Kidney (tissue), 14 donors: ENCODE results near the gene LDB3. TPM values are rescaled to one million over a fixed set of nuclear protein-coding genes. Genes with fewer than 3 reads are reported as not detected.

ENCODE experiments used
- DNase-seq, 5 donors: peaks; one replicate each; pipeline ENCODE4 v3.0.0-alpha.2; 2013 to 2020
- FAIRE-seq: peaks from 2 replicates; lab custom pipeline; 2012; peaks lifted over from hg19 to GRCh38; lab: Jason Lieb, UNC
- H3K27ac ChIP-seq, 2 donors: one replicate each; pipeline ENCODE4 v1.7.0; 2013; ENCODE audit warnings: low read depth in 2 of 2, low read length in 2 of 2, inconsistent platforms in 1 of 2
- H3K27me3 ChIP-seq: one replicate; pipeline ENCODE4 v1.7.1; 2013; ENCODE audit warnings: low read length, inconsistent platforms; ENCODE audit not compliant: control insufficient read depth, insufficient read depth
- H3K36me3 ChIP-seq, 3 donors: one replicate each; pipeline versions ENCODE4 v1.7.0 to v1.7.1; 2013; ENCODE audit warnings: low read length in 3 of 3, control low read depth in 1 of 3, inconsistent platforms in 1 of 3; ENCODE audit not compliant: insufficient read depth in 3 of 3, control insufficient read depth in 2 of 3
- H3K4me1 ChIP-seq, 3 donors: one replicate each; pipeline versions ENCODE4 v1.7.0 to v1.7.1; 2013; ENCODE audit warnings: low read length in 3 of 3, inconsistent platforms in 1 of 3, low read depth in 1 of 3; ENCODE audit not compliant: control insufficient read depth in 2 of 3, insufficient read depth in 2 of 3
- H3K4me3 ChIP-seq, 3 donors: one replicate each; pipeline versions ENCODE4 v1.7.0 to v1.8.1; 2013; ENCODE audit warnings: low read length in 3 of 3, control low read depth in 1 of 3, inconsistent platforms in 1 of 3
- H3K9ac ChIP-seq, 3 donors: one replicate each; pipeline versions ENCODE4 v1.7.0 to v1.7.1; 2013; ENCODE audit warnings: low read length in 3 of 3, control low read depth in 1 of 3, inconsistent platforms in 1 of 3
- H3K9me3 ChIP-seq, 3 donors: one replicate each; pipeline versions ENCODE4 v1.7.0 to v1.7.1; 2013; ENCODE audit warnings: low read length in 3 of 3, control low read depth in 1 of 3, inconsistent platforms in 1 of 3; ENCODE audit not compliant: control insufficient read depth in 2 of 3, insufficient read depth in 1 of 3
- CTCF ChIP-seq: IDR thresholded peaks from 3 replicates; pipeline ENCODE4 v1.5.1; 2012; ENCODE audit warnings: mild to moderate bottlenecking, moderate library complexity, borderline replicate concordance; ENCODE audit not compliant: insufficient read depth; ENCODE audit errors: extremely low read depth
- intact Hi-C: fragments of 100-400 bp; cut with DNase I; formaldehyde crosslinking; loops from one replicate; pipeline ENCODE4 v1.11.1; 2022
- polyA plus RNA-seq: library from polyadenylated mRNA; stranded (reverse); fragments of 350-450 nt; fragmentation: Illumina TruSeq; extraction: RNeasy Lipid Tissue Mini Kit (QIAGEN cat#74804); gene quantifications from one replicate; pipeline ENCODE4 v1.2.3, GENCODE V29; 2014; ENCODE audit warnings: low read depth, low replicate concordance; ENCODE audit not compliant: insufficient read depth
- total RNA-seq: library from RNA; stranded (reverse); fragmentation: NEBNext Ultra II Directional; extraction: Animal tissue kit (Norgen Biotek cat#: 25700); gene quantifications from one replicate; pipeline ENCODE4 v1.2.1, GENCODE V29; 2021
- donor health status: control.
- donor health status: control.
- donor health status: control.
- donor health status: control.
- donor health status: control.
- donor health status: DM: yes; HTN: yes; CAD: no.
- donor health status: Normal renal cell carcinoma (clear cell type).

The LDB3 gene
- total and polyA plus RNA-seq, 2 donors from 2014 or later, result 3.3 to 7.7 TPM

DNA sequence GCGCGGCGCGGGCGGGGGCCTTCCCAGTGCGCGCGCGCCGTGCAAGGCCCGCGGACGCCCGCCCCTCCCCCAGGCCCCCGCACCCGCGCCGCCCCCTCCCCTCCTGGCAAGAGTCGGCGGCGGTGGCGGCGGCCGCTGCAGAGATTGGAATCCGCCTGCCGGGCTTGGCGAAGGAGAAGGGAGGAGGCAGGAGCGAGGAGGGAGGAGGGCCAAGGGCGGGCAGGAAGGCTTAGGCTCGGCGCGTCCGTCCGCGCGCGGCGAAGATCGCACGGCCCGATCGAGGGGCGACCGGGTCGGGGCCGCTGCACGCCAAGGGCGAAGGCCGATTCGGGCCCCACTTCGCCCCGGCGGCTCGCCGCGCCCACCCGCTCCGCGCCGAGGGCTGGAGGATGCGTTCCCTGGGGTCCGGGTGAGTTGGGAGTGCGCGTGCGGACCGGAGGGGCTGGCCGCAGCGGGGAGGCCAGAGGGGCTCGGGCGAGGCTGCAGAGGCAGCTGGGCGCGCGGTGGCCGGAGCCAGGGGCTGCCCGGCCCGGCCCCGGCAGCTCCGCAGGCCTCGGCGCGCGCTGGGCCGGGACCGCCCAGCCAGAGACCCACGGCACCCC lies 88.3 kb downstream of the LDB3 start, which contains the start of gene BMPR1A:
Gene BMPR1A, plus strand, starts transcription at position 109 of the 602 bp plus-strand sequence. CDS start 119,400 bp downstream, outside the sequence.
- Histone ChIP-seq H3K4me1 (peaks cover 4 to 12% (median 9%) of the 10 kb centered on the region in 3 donors), H3K27ac (peak within 1 kb of the TSS; percentile 90 to 94), H3K36me3 (no peaks in the 10 kb centered on the region), H3K27me3 (no peaks in the 10 kb centered on the region), H3K4me3 (peak within 1 kb of the TSS; percentile 74 to 87 (median 78)), H3K9ac (peak within 1 kb of the TSS; percentile 71 to 86 (median 82)), H3K9me3 (no peaks in the 10 kb centered on the region)
- TF ChIP-seq CTCF, result no peak
- DNase-seq, result peak in 2 of 5 donors; percentile 95 to 96
- intact Hi-C loops, result no loop called here
- FAIRE-seq, result no peak

DNA sequence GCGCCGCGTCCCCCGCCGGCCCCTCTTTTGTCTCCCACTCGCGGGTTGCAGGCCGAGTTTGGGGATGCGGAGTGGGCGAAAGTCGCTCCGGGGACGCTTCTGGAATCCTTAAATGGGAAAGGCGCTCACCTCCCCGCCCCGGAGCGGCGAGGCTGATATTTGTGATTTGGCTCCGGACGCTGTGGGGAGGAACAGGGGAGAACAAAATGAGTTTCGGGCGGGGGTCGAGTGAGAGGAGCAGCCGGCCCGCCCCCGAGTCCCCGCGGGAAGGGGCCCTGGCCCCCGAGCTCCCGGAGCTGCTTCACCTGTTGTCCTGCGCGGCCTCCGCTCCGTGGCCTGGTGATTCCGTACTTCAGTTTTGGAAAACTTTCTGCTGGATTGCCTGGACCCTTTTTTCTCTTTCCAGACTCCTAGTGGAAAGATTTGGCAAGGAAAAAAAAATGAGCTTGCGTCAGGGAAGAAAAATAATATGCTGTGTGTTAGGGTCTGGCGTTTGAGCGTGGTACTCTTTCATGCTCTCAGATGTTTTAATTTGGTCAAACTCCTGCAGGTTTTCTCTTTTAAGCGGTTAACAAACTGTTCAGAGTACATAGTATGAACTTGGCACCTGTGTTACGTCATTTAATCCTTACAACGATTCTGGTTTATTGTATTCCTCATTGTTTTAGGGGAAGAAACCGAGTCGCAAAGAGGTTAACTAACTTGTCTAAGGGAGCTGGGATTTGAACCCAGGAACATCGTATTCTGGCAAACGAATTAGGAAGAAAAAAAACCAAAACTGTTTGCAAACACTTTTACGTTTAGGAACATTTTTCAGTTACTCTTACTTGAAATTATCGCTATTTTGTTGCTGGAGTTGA lies 89.0 kb downstream of the LDB3 start:
- no peak for TF ChIP-seq CTCF
- peak; percentile 53 to 88 (median 82) for DNase-seq
- H3K27me3 ChIP-seq, result no peaks in the 10 kb centered on the region
- H3K9ac ChIP-seq, result peak overlapping the region; percentile 18 to 82 (median 38)
- peak overlapping the region; percentile 67 to 86 for H3K27ac ChIP-seq
- H3K4me3 ChIP-seq, result peak overlapping the region; percentile 59 to 87 (median 73)
- no peaks in the 10 kb centered on the region for H3K9me3 ChIP-seq
- no peak for FAIRE-seq
- no peaks in the 10 kb centered on the region for H3K36me3 ChIP-seq
- H3K4me1 ChIP-seq, result peaks cover 4 to 13% (median 10%) of the 10 kb centered on the region in 3 donors
- intact Hi-C loops, result no loop called here

DNA sequence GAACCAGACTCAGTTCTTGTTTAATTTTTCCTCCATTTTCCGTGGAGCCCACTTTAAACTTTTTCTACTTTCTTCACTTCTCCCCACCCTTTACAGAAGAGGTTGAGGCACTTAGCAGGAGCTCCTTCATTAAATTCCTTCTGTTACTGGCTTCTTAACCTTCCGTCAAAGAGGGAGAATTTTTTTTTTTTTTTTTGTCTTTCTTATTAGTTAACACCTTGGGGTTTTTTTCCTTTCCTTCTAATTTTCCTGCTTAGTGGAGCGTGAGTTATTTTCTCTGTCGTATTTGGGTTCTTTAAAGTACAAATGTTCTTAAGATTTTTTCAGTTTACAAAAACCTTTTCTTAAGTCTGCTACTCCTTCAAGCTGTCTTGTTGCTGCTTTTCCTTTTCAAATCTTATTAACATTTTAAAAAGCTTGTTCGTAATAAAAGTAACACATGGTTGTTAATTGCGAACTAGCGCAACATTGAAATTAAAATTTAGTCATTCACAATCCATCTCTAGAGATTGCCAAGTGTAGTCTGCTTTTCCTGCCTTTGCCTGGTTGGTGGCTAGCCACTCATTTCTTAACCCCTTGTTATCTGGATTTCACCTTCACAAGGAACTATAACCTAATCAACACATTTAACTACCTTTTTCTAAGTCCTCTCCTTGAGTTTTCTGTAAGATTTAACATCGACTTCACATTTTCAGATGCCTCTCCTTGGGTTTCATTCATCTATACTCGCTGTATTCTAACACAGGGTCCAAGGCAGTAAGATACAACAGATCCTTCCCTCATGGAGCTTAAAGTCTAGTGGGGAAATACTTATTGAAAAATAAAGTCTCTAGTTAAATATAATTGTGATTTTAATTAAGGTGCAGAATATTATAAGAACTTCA lies 90.1 kb downstream of the LDB3 start:
- H3K4me1 ChIP-seq, result peaks cover under 1 to 13% (median 9%) of the 10 kb centered on the region in 3 donors
- H3K27ac ChIP-seq, result no peak overlapping the region
- H3K36me3 ChIP-seq, result no peaks in the 10 kb centered on the region
- H3K27me3 ChIP-seq, result no peaks in the 10 kb centered on the region
- no peak for TF ChIP-seq CTCF
- H3K4me3 ChIP-seq, result peak overlapping the region; percentile 59 to 87 (median 73)
- H3K9me3 ChIP-seq, result no peaks in the 10 kb centered on the region
- H3K9ac ChIP-seq, result peak overlapping the region; percentile 18 to 82 (median 38)
- FAIRE-seq (no peak), DNase-seq (peak in 2 of 5 donors; percentile 37 to 52)
- intact Hi-C loops, result no loop called here
